HG03521 (cell line): ENCODE measurements around the gene TIMP2.
"Not testable (repeated sequence)": the region's sequence is repeated elsewhere in the genome, so short reads cannot be mapped to it uniquely, and the experiment has no call there.

Source experiments
- ATAC-seq: cut with Tn5 transposase; IDR thresholded peaks from one replicate; pipeline ENCODE4 v1.9.1; 2021; ENCODE audit warnings: mild to moderate bottlenecking, moderate library complexity; ENCODE audit not compliant: unreplicated experiment

Gene TIMP2

DNA sequence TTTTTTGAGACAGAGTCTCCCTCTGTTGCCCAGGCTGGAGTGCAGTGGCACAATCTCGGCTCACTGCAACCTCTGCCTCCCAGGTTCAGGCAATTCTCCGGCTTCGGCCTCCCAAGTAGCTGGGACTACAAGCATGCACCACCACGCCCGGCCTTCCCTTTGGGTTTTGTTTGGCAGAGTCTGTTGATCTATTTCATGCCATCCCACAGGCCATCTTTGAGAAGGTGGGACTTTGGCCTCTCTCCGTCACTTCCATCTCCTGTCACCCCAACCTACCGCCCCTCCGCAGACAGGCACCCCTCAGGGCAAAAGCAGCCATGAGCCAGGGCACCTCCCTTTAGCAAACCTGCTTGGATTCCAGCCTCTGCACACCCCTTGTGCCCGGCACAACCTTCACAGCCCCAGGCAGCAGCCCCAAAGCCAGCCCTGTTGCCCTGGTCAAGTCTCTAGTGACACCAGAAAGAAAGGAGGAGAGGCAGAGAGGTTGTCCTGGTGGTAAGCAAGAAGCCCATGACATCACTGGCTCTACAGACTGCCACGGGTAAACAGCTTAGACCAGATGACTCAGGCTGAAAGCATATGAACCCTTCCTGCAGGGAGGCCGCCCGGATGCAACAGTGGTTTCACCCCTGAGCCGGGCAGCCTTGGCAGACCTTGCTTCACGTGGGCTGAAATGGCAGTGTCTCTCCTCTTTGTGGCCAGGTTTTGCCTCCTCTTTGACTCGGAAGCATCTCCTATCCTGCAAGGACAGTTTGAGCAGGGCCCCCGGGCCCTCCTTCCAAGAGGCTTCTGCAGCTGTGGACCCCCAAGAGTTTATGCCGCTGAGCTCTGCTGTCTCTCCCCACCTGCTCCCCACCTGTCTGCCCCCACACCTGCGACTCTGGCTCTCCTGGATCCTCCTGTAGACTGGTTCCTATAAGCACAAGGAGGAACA, 8.1 kb upstream of the TIMP2 start:
- no peak for ATAC-seq

DNA sequence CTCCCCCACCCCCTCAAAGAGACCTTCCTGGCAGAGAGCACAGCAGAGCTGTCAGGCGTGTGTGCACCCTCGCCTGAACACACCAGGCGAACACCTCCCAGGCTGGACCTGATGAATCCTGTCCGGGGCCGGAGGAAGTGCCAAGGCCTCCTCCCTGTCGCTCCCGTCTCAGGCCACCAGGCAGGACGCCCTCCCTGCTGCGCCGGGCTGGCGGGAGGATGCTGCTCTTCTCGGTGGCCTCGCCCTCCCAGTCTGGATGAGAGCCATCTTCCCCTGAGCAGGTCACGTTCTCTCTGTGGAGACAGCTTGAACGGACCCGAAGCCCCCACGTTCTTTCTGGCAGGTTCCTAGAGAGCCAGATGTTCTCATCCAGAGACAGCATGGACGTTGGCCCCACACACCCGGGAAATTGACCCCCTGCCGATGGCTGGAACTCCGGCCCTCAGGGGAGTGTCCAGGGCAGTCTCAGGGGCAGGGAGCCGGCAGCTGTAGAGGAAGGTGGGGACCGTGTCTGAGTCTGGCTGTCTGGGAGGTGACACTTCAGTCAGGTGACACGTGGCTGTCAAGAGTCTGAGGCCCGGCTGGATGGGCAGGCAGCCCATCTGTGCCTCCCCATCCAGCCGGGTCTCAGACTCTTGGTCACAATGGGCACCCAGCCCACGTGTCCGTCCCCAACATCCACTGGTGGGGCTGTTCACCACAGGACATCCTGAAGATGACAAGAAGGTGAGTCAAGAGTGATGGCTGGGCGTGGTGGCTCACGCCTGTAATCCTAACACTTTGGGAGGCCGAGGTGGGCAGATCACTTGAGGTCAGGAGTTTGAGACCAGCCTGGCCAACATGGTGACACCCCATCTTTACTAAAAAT, 5.0 kb upstream of the TIMP2 start:
- ATAC-seq, result no peak

DNA sequence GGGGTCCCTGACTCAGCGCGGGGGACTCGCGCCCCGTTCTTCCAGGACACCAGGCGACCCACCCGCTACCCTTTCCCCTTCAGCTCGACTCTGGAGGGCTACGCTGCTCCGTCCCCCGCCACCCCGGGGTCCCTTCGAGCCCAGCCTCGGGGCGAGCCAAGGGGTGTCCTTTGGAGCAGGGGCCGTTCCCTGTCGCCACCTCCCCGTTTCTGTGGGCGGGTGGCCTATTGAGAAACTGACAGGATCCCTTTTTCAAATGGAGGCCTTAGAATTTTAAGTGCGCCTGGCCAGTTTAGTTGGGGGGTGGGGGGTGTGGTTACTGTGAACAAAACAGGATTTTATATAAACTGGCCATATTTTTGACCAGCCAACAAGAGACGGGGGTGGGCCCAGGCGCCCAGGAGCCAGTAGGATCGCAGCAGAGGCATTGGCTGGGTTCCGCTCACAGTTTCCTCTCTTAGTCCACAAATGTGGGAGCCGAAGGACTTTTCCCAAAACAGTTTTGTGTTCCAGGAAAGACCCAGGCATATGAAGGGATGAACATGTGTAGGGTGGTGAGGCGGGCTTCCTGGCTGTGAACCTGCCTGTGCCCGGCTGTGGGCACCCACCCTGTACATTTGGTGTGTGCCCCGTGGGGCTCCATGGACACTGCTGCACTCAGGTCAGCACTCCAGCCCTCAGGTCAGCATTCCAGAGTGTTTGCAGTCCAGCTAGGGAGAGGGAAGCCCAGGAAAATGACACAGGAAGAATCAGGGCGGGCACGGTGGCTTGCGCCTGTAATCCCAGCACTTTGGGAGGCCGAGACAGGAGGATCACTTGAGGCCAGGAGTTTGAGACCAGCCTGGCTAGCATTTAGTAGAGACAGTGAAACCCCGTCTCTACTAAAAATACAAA, 722 bp upstream of the TIMP2 start:
- no peak for ATAC-seq

DNA sequence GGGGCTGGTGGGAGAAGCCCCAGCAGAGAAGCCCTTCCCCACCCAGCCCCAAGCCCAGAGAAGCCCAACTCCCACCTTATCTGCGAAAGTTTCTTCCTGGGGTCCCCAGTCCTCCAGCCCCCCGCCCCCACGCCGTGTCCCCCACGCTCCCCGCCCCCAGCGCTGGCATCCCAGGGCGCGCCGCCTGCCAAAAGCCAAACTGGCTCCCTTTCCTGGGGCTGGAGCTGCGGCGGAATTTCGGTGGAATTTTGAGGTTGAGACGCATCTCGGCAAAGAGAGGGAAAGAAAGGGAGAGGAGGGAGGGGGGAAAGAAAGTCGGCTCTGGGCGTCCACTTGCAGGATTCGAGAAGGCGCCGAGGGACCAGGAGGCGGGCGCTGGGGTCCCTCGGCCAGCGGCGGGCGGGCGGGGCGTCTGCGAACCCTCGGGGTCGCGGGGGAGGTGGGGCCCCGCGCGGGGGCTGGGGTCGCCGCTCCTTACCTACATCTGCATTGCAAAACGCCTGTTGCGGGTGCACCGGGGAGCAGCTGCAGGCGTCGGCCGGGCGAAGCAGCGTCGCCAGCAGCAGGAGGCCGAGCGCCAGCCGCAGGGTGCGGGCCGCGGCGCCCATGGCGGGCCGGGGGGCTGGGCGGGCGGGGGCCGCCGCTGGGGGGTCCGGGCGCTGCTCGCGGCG, 571 bp downstream of the TIMP2 start:
- ATAC-seq, result no peak

DNA sequence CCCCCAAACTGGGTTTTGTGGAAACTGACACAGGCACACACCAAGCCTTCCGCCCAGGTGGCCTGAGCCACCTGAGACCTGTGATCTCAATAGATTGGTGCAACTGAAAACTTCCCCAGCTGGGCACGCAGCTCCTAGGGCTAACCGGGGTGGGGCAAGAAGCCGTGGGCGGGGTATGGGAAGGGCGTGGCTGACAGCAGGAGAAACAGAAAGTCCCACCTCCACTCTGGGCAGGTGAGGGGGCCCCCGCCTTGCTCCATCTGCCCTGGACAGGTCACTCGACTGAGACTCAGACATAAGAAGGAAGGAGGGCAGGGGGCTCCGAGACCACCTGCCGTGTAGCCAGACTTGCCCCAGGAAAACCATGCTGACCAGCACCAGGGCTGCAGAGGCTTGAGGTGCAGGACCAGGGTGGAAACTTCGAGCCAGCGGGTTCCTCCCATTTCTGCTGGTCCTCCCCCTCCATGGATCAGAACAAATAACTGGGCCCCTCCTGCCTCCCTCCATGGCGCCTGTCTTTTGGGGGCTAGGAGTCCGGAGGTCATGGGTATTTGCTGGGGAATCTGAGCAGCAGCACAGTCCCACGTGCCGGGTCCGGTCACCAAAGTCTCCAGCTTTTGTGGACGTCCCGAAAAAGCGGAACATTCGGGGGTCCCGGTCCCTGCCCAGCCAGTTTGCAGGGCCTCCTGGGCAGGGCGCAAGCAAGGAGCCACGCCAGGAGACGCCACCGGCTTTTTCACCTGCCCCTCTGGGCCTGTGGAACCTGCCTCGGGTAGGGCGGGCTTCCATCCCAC, 1.3 kb downstream of the TIMP2 start:
- no peak for ATAC-seq

DNA sequence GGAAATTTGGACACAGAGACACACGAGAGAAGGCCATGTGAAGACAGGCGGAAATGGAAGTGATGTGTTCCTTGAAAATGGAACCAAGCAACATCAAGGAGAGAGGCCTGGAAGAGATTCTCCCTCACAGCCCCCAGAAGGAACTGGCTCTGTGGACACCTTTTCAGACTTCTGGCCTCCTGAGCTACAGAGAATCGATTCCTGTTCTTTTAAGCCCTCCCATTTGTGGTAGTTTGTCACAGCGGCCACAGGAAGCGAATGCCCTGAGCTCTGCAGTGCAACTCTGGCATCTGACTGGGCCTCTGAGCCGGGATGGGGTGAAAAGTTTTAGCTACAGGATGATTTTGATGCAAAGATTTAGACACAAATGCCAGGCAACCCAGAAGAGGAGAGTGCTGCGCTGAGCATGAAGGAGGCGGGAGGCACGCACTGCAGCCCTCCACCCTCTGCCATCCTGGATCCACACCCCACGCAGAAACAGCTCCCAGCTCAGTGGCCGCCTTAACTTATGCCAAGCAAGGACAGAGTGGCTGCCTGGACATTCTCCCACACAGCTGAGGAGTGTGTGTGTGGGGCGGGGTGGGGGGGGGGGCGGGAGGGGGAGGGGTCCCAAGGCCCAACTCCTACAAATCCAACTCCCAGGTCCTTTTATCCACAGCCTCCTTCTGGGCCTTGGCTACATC, 2.2 kb downstream of the TIMP2 start:
- no peak for ATAC-seq

DNA sequence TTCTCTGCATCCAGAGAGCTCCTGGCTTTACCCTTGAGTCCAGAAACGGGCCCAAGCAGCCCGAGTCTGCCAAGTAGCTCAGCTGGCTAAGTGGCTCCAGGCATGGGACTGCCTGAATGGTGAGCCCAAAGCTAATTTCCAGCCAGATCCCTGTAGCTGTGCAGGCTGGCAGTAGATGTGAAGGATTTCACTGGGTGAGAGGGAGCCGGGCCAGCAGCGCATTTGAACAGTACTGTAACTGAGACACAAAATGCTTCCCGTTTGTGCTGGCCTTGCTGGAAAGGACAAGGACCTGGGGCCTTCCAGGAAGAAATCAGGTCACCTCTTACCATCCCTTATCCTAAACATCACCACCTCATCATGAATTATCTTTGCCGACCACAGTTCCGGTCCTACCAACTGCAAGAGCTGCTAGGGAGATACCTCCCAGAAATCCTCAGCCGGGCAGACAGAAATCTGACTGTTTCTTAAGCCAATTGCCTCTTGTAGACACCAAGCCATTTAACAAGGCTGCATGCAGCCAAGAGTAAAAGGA, 3.7 kb downstream of the TIMP2 start:
- no peak for ATAC-seq

DNA sequence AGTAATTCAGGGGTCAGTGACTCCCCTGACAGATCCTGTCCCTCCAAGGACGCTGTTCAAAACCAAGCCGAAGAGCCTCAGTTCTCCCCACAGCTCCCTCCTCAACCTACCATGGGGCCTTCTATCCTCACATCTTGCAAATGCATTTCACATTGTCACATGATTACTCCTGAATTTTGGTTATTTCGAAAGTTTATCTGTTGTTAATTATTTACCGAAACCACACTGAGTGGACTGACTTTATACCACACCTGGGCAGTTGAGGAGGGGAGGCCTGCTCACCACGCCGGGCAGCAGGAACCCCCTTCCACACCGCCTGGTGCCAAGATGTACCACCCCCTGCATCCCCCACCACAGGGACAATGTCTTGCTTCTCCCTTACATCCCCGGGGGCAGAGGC, 4.7 kb downstream of the TIMP2 start:
- no peak for ATAC-seq

DNA sequence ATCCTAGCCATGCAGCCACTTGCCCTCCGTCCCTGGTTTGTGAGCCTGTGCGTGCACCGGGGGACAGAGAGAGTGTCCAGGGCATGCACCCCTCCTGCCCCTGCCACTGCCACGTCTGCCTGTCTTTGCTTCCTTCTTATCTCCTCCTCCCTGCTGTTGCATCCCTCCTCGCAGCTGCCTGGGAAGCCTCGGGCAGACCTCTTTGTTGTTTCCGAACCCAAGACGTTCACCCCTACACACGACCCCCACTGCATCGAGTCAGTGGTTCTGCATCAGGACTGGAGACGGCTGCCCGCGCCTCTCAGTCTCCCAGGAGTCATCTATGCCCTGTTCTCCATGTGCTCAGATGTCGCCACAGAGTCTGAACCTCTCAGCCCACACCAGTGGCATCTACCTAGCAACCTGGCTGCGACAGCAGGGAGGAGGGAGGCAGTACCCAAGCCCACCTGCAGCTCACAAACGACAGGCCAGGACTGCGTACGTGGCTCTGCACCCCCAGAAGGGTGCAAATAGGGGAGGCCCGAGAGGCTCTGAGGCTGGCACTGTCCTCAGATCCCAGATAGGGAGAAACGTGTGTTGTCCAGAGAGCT, 5.2 kb downstream of the TIMP2 start:
- ATAC-seq, result no peak

DNA sequence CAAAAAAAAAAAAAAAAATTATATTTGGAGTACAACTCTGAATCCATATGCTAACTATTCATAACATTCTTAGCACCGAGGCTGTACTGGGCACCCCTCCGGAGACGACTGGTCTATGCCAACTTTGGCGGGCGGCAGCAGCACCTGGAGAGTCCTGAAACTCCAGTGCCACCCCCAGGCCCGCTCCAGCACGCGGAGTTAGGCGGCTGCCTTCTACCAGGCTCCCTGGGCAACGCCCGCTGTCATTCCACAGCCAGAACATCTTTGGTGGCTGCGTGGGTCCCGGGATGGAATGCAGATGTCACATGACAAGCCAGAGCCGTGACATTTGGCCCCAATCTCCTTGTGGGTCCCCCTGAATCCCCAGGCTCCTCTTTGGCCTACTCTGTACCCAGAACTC, 6.2 kb downstream of the TIMP2 start:
- no peak for ATAC-seq

DNA sequence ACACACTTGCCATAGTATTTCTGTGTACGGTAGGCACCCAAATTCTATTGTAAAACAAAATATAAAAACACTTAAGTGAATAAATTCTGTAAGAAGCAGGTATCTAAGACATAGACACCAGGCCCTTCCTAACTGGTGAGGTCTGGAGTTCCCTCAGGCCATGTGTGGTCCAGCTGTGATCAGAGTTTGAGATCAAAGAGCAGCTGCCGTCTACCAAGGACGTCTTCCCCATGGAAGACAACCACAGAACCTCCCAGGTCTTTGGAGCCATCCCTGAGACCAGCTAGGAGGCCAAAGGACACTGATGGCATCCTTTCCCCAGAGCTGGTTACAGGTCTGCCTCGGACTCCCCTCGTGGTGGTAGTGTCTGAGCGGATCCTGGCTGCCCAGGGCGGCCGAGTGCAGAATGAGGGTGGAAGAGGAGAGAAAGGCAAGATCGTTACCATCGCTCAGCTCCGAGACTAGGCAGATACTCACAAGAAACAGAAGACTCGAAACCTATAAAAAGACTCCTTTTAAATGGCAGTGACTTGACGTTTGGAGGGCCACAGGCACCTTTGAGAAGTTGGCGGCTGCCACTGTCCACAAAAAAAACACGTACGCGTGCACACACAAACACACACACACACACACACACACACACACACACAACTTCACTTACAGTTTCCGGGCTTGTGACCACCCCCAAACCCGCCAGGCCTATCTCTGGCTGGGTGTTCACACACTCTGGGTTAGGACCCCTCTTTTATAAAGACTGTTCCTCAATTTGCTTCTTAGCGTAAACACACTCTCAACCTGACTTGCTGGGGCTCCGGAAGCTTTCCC, 7.5 kb downstream of the TIMP2 start:
- ATAC-seq, result no peak

DNA sequence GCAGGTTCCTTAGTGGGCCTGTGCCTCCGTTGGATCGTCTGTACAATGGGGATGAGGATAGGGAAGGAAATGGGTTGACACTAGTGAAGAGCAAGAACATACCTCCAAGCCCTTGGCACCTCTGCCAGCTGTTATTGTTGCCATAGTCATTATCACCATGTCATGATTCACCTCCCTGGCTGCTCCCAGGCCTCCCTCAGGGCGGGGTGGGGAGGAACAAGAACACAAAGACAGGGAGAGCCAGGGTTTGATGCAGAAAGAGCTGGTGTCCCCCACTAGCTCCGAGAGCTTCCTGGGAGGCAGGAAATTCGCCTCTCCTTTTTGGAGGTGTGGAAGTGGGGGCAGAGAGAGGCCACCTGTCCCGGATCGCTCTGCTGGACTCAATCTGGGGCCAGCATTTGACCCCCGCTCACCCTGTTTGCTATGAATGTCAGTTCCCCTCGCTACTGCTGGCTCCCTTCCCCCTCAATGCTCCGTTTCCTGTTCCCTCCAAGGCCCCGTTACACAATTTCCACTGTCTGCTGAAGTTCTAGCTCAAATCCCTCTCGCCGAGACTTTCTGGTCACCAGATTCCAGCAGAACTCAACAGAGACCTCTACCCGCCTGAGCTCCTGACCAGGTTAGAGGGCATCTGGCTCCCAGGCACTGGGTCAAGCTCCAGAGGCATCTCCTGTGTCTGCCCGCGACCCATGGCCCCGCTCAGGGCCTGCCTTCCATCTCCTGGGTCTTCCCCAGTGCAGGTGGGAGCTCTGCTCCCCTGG, 9.1 kb downstream of the TIMP2 start:
- no peak for ATAC-seq

DNA sequence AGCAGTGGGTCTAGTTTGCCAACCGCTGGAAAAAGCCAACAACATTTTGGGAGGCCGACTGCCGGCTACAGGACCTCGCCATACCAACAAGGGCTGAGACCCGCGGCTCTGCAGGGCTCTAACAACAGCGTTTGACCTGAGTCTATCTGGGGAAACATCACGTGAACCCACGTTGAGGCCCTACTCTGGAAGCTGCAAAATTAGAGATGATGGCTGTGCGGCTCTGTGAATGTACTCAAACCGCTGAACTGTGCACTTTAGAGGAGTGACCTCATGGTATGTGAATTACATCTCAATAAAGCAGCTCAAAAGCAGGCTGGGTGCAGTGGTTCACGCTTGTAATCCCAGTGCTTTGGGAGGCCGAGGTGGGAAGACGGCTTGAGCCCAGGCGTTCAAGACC, 12.1 kb downstream of the TIMP2 start:
- ATAC-seq, result no peak

DNA sequence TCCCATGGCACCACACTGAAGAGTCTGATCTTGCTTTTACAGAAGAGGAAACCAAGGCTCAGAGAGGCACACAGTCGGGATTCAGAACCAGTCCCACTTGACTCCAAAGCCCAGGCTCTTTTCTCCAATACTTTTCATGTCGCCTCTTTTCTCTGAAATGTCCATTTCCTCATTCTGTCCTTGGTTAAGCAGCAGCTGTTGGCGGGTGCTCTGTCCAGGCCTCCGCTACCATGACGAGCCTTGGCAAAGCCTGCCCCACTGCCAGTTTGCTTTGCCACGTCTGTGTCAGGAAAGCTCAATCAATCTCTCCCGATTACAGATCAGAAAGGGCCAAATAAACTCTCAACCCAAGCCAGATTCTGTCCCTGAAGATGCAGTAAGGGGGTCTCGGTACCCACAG, 13.1 kb downstream of the TIMP2 start:
- ATAC-seq, result no peak

DNA sequence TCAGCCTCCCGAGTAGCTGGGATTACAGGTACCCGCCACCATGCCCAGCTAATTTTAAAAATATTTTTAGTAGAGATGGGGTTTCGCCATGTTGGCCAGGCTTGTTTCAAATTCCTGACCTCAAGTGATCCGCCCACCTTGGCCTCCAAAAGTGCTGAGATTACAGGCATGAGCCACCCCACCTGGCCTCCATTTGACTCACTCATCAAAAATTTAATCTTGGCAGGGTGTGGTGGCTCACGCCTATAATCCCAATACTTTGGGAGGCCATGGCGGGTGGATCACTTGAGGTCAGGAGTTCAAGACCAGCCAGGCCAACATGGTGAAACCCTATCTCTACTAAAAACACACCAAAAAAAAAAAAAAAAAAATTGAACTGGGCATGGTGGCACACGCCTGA, 13.6 kb downstream of the TIMP2 start:
- ATAC-seq, result not testable (repeated sequence)

DNA sequence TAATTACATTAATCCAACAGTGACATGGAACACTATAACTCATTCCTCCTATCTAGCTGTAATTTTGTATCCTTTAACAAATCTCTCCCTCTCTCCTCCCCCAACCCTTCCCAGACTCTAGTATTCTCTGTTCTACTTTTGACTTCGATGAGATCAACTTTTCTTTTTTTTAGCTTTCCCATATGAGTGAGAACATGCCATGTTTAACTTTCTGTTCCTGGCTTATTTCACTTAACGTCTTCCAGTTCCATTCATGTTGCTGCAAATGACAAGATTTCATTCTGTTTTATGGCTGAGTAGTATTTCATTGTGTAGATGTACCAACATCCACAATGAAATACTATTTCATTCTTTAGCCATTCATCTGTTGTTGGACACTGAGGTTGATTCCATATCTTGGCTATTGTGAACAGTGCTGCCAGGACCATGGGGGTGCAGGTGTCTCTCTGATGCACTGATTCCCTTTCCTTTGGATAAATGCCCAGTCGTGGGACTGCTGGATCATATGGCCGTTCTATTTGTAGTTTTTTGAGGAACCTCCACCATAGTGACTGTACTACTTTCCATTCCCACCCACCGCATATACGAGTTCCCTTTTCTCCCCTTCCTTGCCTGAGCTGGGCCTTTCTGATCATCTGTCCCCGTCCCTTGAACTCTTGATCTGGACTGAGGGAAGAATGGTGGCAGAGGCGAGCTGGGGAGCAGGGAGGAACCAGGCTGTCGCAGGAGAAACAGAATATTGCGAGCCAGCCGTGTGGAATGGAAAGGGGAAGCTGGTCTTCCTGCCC, 14.5 kb downstream of the TIMP2 start:
- ATAC-seq, result no peak
